Activated CD4-positive, alpha-beta memory T cell treated with anti-CD3 and anti-CD28 coated beads for 36 hours (primary cell): ENCODE results near the gene SAP30. TPM values are rescaled to one million over a fixed set of nuclear protein-coding genes. Genes with fewer than 3 reads are reported as not detected.

ENCODE experiments used
- CTCF ChIA-PET: fragments of 350-600 bp; sonication (Branson Sonifier 250); formaldehyde crosslinking; loops from one replicate; lab custom pipeline; 2021; ENCODE audit warnings: antibody characterized with exemption, inconsistent platforms; lab: Charles Lee
- POLR2A ChIA-PET: fragments of 350-600 bp; sonication (Branson Sonifier 250); formaldehyde crosslinking; loops from one replicate; lab custom pipeline; 2021; ENCODE audit warnings: antibody characterized with exemption; lab: Charles Lee
- DNase-seq: peaks from one replicate; pipeline ENCODE4 v3.0.0-alpha.2; 2020
- H3K27ac Mint-ChIP-seq: one replicate; pipeline ENCODE4 v1.8.0; 2021; ENCODE audit warnings: mixed read lengths
- H3K27me3 Mint-ChIP-seq: one replicate; pipeline ENCODE4 v1.8.0; 2021; ENCODE audit warnings: mixed read lengths
- H3K36me3 Mint-ChIP-seq: one replicate; pipeline ENCODE4 v1.8.0; 2021; ENCODE audit warnings: mixed read lengths
- H3K4me1 Mint-ChIP-seq: one replicate; pipeline ENCODE4 v1.8.0; 2021; ENCODE audit warnings: low read depth, mixed read lengths
- H3K4me3 Mint-ChIP-seq: one replicate; pipeline ENCODE4 v1.8.0; 2021; ENCODE audit warnings: mild to moderate bottlenecking, mixed read lengths
- H3K9me3 Mint-ChIP-seq: one replicate; pipeline ENCODE4 v1.8.0; 2021; ENCODE audit warnings: mixed read lengths
- intact Hi-C: fragments of 100-400 bp; cut with micrococcal nuclease; formaldehyde crosslinking; loops from one replicate; pipeline ENCODE4 v1.15.1; 2023
- total RNA-seq, 2 experiments: library from RNA; stranded (reverse); gene quantifications; one replicate each; pipeline ENCODE4 v1.2.3, GENCODE V29; 2021

SAP30 gene
- total RNA-seq, 2 experiments from 2014 or later = 26.1 to 26.5 TPM

DNA sequence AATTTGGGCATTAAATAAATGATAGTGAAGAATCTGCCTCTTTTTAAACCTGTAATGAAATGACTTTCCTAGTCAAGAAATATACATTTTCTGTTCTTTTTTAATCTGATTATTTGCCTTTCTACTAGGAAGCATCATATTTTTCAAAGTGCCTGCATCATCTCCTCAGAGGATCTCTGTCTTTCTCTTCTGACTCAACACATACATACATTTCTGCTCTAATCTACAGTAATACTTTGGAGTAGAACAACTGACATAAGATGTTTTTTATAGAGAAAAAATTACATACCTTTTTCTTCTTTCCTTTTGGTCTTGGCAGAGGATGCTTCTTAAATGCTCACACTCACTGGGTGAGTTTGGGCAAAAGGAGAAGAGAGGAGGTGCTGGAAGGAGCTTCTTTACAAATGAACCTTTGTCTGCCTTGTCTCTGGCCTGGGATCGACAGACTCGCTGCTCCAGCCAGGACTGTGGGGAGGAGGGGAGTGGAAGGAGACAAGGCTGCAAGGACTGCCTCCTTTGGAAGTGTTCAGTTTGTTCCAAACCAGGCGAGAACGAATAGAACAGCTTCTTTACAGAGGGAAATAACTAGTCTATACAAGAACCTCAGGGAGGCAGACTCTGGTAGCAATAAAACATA, 28.1 kb downstream of the SAP30 start, which contains the start of gene SCRG1:
Gene SCRG1, minus strand, starts transcription at position 338 of the 637 bp plus-strand sequence. CDS start 7,702 bp downstream, outside the sequence.
- H3K9me3 Mint-ChIP-seq = no peaks in the 10 kb centered on the region
- intact Hi-C loops = no loop called here
- H3K27ac Mint-ChIP-seq = no peak within 1 kb of the TSS
- no peaks in the 10 kb centered on the region for H3K27me3 Mint-ChIP-seq
- peaks cover 4% of the 10 kb centered on the region for H3K36me3 Mint-ChIP-seq
- H3K4me1 Mint-ChIP-seq = no peaks in the 10 kb centered on the region
- ChIA-PET POLR2A (no interaction called here), CTCF (interaction anchor here (1.6 kb wide), 1 partner anchor 14 kb away, joined by 3 read pairs; no protein-coding TSS in a partner anchor)
- no peak within 1 kb of the TSS for H3K4me3 Mint-ChIP-seq
- DNase-seq = no peak

DNA sequence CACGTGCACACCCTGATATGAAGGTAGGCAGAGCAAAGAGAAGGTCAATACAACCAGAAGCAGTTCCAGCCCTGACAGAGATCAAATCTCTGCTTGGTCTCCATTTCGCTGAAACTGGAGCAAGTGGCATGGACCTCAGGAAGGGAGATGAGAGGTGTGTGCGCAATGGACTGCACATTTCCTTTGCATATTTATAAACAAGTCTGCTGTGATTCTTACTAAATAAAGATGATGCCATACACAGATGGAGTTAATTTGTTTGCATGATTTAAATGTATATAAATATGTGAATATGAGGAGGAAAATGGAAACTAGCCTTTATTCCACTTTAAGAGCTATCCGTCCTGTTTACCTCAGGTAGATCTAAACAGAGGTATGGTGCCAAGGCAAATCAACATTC, 30.3 kb downstream of the SAP30 start:
- no peaks in the 10 kb centered on the region for H3K27me3 Mint-ChIP-seq

DNA sequence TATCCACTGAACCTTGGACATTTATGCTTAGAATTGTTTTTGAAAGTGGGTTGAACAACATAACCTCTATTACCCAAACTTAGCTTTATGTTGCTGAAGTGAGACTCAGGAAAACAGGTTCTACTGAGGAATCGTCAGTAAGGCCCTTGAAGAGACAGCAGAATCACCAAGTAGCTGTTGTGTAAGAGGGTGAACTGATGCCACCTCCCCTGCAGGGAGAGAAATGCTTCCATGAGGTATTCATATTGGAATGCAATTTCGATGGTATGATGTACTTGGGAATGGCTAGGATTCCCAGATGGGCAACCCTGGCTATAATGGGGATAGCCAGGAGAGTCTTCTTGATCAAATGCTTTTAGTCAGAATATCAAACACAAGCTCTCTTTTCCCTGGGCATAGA, 32.3 kb downstream of the SAP30 start:
- Mint-ChIP-seq H3K4me3 (no peak overlapping the region), H3K27ac (no peak overlapping the region), H3K27me3 (no peaks in the 10 kb centered on the region), H3K36me3 (peaks cover 7% of the 10 kb centered on the region), H3K4me1 (peaks cover 11% of the 10 kb centered on the region), H3K9me3 (no peaks in the 10 kb centered on the region)
- ChIA-PET CTCF (no interaction called here), POLR2A (no interaction called here)
- intact Hi-C loops = no loop called here
- DNase-seq = no peak

More for the DNA sequence above, 30.3 kb downstream of the SAP30 start:
- intact Hi-C loops = no loop called here
- DNase-seq = no peak
- H3K36me3 Mint-ChIP-seq = peaks cover 7% of the 10 kb centered on the region
- CTCF ChIA-PET = interaction anchor here (1.1 kb wide), 1 partner anchor 15 kb away, joined by 3 read pairs; no protein-coding TSS in a partner anchor
- POLR2A ChIA-PET = no interaction called here
- no peak overlapping the region for H3K4me3 Mint-ChIP-seq
- H3K4me1 Mint-ChIP-seq = peaks cover 6% of the 10 kb centered on the region
- H3K27ac Mint-ChIP-seq = no peak overlapping the region
- H3K9me3 Mint-ChIP-seq = no peaks in the 10 kb centered on the region

DNA sequence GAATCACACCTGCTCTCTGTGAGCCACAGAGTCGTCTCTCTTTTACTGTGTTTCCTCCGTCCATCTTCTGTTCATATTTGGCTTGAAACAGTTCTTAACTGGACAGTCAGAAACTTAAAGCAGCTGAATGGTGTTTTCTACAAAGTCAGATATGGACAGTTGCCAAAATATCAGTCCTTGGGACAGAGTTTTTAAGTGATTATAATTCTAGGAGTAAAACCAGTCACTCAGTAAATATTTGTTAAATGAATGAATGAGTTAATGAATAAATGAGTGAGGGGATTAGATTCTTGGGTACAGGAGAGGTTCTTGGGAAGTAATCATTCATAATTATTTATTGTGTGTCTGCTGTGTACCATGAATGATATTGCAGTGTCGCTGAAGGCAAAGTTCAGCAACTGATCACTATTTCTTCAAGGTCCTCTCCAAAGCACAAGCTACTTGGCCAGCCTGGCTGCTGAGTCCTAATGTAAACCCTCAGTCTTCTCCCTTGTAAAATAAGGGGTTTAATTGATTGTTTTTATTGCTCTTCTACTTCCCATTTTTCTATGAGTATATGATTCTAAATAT, 33.6 kb downstream of the SAP30 start:
- Mint-ChIP-seq H3K4me3 (no peak overlapping the region), H3K27ac (no peak overlapping the region), H3K4me1 (peaks cover 11% of the 10 kb centered on the region), H3K27me3 (no peaks in the 10 kb centered on the region), H3K36me3 (peaks cover 7% of the 10 kb centered on the region), H3K9me3 (no peaks in the 10 kb centered on the region)
- intact Hi-C loops = no loop called here
- CTCF ChIA-PET = interaction anchor here (2.0 kb wide), 1 partner anchor 85 kb away, joined by 5 read pairs; no protein-coding TSS in a partner anchor
- POLR2A ChIA-PET = no interaction called here
- no peak for DNase-seq

DNA sequence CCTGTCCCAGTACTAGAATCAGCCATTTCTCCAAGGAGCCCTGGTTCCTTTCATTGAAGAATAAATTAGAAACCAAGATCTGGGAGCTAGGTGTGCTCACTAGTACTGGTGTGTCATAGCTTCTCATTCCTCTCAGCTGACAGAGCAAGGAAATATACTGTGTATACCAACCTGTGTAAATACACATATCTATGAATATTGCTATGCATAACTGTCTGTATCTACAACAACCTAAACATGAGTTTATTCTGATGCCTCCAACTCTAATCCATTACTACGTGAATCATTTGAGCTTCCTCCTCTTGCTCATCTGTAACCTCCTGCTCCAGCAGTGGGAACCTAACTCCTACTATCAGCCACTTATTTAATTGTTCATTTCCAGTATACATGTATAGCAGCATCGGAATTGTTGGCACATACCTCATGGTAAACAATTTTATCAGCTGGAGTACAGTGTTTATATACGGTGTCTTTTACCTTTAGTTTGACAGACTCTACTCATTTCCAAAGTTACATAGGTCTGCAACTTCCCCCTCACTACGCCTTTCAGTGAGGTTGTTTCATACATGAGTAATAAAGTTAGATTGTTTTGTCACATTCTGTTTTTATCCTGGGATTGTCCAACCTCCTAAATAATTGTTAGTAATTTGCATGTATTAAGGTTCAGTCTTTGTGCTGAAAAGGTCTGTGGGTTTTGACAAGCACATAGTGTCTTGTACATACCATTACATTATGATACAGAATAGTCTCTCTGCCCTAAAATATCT, 35.3 kb downstream of the SAP30 start:
- ChIA-PET POLR2A (interaction anchor here (1.4 kb wide), 1 partner anchor 72 kb away, joined by 5 read pairs; the partner anchor contains the start of gene HMGB2), CTCF (interaction anchor here (0.8 to 2.0 kb wide), 2 partner anchors 12 to 87 kb away, joined by 3 to 5 read pairs; no protein-coding TSS in a partner anchor)
- peaks cover 7% of the 10 kb centered on the region for H3K36me3 Mint-ChIP-seq
- H3K9me3 Mint-ChIP-seq = no peaks in the 10 kb centered on the region
- H3K27me3 Mint-ChIP-seq = no peaks in the 10 kb centered on the region
- H3K27ac Mint-ChIP-seq = no peak overlapping the region
- no peak for DNase-seq
- peaks cover 11% of the 10 kb centered on the region for H3K4me1 Mint-ChIP-seq
- no peak overlapping the region for H3K4me3 Mint-ChIP-seq
- intact Hi-C loops = loop anchor here (2.0 kb wide), 1 partner anchor 71 kb away; the partner anchor contains the start of gene HMGB2

DNA sequence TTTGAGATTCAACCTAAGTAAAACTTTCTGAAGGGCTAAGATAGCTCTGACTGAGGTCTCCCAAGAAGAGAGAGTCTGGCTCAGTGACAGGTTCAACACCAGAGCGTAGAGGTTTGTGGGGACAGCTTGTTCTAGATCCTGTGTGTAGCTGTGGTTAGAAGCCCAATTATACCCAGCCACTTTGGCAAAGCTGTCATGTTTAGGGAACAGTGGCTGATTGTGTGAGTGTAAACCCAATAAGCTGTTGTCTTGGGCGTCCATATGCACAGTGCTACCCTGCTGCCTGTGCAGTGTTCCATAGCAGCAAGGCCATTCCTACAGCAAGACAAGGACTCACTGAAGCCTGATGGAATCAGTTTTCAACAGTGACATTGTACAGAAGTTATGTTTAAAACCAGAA, 39.3 kb downstream of the SAP30 start:
- Mint-ChIP-seq H3K27ac (no peak overlapping the region), H3K9me3 (no peaks in the 10 kb centered on the region), H3K4me3 (no peak overlapping the region), H3K4me1 (peaks cover 11% of the 10 kb centered on the region), H3K36me3 (peaks cover 6% of the 10 kb centered on the region), H3K27me3 (no peaks in the 10 kb centered on the region)
- no peak for DNase-seq
- intact Hi-C loops = loop anchor here (10.0 kb wide), 1 partner anchor 125 kb away; no protein-coding TSS in a partner anchor
- ChIA-PET CTCF (interaction anchor here (13.8 kb wide), 1 partner anchor 91 kb away, joined by 150 read pairs; no protein-coding TSS in a partner anchor), POLR2A (no interaction called here)

DNA sequence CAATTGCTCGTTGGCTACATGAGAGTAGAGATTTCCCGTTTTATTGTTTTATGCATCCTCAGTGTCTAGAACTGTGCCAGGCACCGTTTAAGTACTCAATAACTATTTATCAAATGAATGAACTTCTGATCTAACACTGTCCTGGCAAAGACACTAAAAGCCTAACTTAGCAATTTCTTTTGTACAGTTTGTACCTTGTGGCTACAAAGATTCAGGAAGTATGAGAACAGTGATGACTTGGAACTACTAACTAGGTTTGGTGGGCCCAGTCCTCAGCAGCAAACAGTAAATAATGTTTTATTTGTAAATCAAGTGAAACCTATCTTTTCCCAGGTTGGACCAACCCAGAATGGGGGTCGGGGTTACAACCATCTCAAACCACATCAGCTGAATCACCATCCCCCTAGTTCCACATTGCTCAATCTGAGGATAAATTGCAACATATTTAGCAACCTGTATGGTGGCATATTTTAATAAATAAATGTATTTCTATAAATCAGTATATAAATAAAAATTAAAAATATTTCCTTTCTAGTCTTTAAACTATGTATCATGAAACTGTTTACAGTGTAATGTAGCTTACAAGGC, 40.4 kb downstream of the SAP30 start:
- Mint-ChIP-seq H3K4me3 (no peak overlapping the region), H3K4me1 (peaks cover 4% of the 10 kb centered on the region), H3K27ac (no peak overlapping the region), H3K36me3 (no peaks in the 10 kb centered on the region), H3K9me3 (no peaks in the 10 kb centered on the region), H3K27me3 (no peaks in the 10 kb centered on the region)
- no peak for DNase-seq
- intact Hi-C loops = loop anchor here (10.0 kb wide), 1 partner anchor 126 kb away; no protein-coding TSS in a partner anchor
- POLR2A ChIA-PET = no interaction called here
- CTCF ChIA-PET = interaction anchor here (0.6 to 13.8 kb wide), 5 partner anchors 9 to 109 kb away, joined by 3 to 150 read pairs (median 4); no protein-coding TSS in a partner anchor

DNA sequence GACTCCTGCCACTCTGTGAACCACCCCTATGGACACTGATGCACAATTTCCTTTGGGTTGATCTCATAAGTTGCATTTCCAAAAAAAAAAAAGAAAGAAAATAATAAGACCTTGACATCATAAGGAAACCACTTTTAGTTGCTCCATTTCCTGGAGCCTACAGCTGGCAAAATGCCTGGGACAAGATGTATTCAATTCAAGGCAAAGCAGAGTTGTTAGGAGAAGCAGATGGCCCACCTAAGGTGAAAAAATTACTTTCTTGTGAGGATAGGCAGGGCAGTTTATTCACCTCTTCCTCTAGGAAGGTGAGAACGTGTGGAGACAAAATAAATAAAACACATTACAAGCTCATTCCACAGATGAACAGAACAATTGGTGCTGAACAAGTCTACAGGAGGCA, 42.3 kb downstream of the SAP30 start:
- no peak overlapping the region for H3K4me3 Mint-ChIP-seq
- POLR2A ChIA-PET = interaction anchor here (0.7 to 1.2 kb wide), 2 partner anchors 80 to 92 kb away, joined by 3 to 4 read pairs; no protein-coding TSS in a partner anchor
- H3K27ac Mint-ChIP-seq = no peak overlapping the region
- no peaks in the 10 kb centered on the region for H3K36me3 Mint-ChIP-seq
- H3K9me3 Mint-ChIP-seq = no peaks in the 10 kb centered on the region
- H3K27me3 Mint-ChIP-seq = no peaks in the 10 kb centered on the region
- intact Hi-C loops = loop anchor here (10.0 kb wide), 1 partner anchor 128 kb away; no protein-coding TSS in a partner anchor
- CTCF ChIA-PET = interaction anchor here (0.7 to 13.8 kb wide), 7 partner anchors 9 to 399 kb away, joined by 3 to 150 read pairs (median 4); no protein-coding TSS in a partner anchor
- H3K4me1 Mint-ChIP-seq = no peaks in the 10 kb centered on the region
- DNase-seq = no peak

DNA sequence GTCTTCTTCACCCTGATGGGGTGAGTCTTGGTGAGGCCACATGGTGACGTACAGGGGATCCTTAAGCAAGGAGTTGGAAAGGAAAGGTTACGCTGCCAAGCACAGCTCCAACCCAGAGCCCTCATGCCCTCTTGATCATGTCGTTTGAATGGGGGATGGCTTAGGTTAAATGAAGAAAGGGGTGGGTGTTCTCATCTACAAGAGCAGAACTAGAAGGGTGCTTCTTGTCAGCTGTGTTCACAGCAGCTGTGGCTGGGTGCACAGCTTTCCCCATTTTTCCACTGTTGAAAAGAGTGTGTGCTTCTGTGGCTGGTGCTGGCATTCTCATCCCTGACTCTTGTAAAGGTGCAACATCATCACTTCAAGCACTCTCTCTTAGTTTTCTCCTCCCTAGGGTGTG, 43.7 kb downstream of the SAP30 start:
- no peaks in the 10 kb centered on the region for H3K9me3 Mint-ChIP-seq
- no peaks in the 10 kb centered on the region for H3K4me1 Mint-ChIP-seq
- no peaks in the 10 kb centered on the region for H3K27me3 Mint-ChIP-seq
- no peak for DNase-seq
- ChIA-PET CTCF (interaction anchor here (1.7 to 13.8 kb wide), 2 partner anchors 95 to 400 kb away, joined by 6 to 150 read pairs; no protein-coding TSS in a partner anchor), POLR2A (no interaction called here)
- no peaks in the 10 kb centered on the region for H3K36me3 Mint-ChIP-seq
- H3K27ac Mint-ChIP-seq = no peak overlapping the region
- H3K4me3 Mint-ChIP-seq = no peak overlapping the region
- intact Hi-C loops = loop anchor here (10.0 kb wide), 1 partner anchor 130 kb away; no protein-coding TSS in a partner anchor

DNA sequence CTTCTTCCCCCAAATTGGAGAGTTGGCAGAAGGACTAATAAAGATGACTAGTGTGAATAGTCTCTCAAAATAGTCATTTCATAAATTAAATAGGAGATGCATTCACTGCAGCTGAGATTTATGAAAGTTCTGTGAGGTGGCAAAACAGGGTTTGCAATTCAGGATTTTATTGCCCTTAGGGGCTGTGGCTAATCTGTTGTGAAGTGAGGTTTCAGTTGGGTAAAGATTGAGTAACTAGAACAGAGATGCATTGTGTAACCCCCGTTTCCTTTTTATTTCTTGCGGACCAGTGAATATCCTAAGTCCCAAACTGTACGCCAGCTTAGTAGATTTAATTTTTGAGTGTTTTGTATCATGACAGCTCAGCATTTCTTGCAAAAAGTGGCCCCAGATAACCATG, 44.3 kb downstream of the SAP30 start:
- H3K4me3 Mint-ChIP-seq = no peak overlapping the region
- CTCF ChIA-PET = interaction anchor here (0.7 to 13.8 kb wide), 5 partner anchors 40 to 401 kb away, joined by 3 to 150 read pairs (median 3); no protein-coding TSS in a partner anchor
- no peak for DNase-seq

More for the DNA sequence above, 44.3 kb downstream of the SAP30 start:
- POLR2A ChIA-PET = interaction anchor here (1.0 kb wide), 1 partner anchor 45 kb away, joined by 5 read pairs; no protein-coding TSS in a partner anchor
- no peak overlapping the region for H3K27ac Mint-ChIP-seq
- intact Hi-C loops = loop anchor here (5.0 to 10.0 kb wide), 2 partner anchors 130 to 388 kb away; no protein-coding TSS in a partner anchor
- H3K27me3 Mint-ChIP-seq = no peaks in the 10 kb centered on the region
- H3K9me3 Mint-ChIP-seq = no peaks in the 10 kb centered on the region
- H3K36me3 Mint-ChIP-seq = no peaks in the 10 kb centered on the region
- H3K4me1 Mint-ChIP-seq = no peaks in the 10 kb centered on the region
